AML-193 (cell line): ENCODE data around the gene HEXIM2.

Experiments used
- DNase-seq, 2 experiments: peaks; one replicate each; lab custom pipeline; 2025; lab: John Stamatoyannopoulos, UW

HEXIM2 gene

DNA sequence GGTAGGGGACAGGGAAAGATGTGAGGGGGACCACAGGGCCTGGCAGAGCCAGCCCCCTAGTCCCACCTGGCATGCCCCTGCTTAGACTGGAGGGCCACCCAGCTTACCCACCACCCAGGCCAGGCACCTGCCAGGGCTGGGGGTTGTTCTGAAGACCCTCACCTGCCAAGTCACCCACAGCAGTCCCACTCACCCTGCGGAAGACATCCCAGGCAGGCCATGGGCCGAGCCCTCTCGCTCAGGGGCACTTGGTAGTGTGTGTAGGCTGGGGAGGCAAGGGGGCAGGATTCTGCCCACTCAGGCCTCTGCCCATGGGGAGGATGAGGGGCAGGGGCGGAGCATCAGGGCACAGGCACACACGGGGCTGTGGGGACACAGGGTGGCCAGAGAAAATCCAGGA is 33.3 kb upstream of the HEXIM2 start:
- no peak for DNase-seq

DNA sequence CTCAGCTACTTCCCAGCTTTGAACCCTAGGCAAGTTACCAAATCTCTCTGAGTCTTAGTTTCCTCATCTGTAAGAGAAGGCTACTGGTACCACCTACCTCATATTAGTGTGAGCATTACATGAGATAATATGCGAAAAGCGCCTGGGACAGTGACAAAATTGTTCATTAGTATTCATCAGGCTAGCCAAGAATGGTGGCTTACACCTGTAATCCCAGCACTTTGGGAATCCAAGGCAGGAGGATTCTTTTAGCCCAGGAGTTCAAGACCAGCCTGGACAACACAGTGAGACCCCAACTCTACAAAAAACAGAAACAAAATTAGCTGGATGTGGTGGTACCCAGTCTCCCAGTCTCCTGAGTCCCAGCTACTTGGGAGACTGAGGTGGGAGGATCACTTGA is 32.7 kb upstream of the HEXIM2 start:
- no peak for DNase-seq

DNA sequence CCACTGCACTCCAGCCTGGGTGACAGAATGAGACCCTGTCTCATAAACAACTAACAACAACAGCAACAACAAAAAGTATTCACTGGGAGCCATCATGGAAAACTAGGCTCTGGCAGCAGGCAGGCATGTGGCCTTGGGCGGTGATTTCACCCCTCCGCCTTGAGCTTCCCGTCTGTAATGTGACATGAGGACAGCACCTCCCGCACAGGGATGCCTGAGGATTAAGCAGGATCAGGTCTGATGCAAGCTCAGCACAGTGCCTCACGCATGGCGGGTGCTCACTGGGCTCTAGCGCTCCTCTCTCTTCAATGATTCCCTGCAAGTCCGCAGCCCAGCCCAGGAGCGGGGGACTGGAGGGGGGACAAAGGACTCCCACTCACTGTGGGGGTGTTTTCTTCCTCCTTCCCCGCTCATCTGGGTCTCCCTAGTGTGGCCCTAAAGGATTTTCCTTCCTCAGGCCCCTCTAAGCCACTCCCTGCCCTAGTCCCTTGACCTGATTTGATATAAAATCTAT is 32.2 kb upstream of the HEXIM2 start:
- DNase-seq = no peak

DNA sequence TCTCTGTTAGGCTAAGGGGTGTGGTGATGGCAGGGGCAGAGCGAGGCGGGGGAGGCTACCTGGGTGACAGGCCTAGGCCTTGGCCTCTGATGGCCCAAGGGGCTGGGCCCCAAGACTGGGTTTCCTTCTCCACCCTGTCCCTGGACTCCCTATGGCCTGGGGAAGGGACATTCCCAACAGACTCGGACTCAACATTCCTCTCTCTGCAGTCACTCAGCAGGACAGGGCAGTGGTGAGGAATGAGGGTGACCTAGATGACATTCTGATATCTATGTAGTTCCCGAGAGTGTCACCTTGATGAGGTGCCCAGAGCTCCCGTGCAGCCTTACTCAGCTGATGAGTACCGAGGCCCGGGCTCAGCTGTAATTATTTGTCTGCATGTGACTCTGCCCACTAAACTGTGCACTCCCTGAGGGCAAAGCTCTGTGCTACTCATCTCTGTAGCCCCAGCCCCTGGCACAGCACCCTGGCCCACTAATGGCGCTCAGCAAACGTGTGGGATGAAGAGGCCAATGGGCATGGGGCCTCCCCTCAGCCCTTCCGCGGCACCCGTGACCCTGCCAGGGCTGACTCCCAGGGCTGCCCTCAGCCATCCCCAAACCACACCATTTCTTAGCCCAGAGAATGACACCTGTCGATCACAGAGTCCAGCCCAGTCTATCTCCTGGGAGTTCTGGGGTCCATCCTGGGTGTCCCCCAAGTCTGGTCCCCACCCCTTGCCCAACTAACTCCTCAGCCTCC is 31.6 kb upstream of the HEXIM2 start:
- DNase-seq = no peak

DNA sequence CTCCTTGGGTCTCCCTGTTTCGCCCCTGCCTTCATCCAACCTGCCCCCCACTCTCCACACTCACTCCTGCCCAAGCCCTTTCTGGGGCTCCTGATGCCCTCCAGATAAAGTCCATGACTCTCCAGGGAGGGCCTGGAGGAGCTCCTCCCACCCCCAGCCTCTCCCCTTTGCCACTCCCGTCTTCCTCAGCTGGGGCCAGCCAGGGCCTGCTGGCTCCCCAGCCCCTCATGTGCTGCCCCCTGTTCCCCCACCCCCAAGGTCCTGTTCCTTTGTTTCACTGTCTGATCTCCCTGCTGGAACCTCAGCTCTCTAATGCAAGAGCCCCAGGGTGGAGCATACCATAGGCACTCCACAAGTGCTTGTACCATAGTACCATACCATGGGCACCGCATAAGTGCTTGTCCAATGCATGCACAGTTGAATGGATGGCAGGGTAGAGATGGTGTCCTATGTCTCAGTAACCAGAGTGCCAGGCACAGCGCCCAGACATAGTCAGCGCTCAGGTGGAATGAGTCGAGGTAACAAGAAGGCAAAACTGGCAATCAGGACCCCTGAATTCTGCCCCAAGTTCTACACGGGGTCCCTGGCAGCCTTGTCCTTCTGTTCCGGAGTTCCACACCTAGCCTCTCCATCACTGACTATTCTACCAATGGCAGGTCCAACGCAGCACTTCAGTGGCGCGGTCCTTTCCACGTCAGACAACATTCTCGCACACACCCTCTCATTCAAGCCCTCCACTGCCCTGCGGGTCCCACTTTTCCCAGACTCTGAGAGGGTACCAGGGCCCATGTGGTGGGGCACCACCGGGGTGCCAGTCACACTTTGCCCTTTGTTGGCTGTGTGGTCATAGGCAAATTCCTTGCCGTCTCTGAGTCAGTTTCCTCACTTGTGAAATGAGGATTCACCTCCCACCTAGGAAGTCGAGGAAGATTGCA is 30.7 kb upstream of the HEXIM2 start:
- no peak for DNase-seq

DNA sequence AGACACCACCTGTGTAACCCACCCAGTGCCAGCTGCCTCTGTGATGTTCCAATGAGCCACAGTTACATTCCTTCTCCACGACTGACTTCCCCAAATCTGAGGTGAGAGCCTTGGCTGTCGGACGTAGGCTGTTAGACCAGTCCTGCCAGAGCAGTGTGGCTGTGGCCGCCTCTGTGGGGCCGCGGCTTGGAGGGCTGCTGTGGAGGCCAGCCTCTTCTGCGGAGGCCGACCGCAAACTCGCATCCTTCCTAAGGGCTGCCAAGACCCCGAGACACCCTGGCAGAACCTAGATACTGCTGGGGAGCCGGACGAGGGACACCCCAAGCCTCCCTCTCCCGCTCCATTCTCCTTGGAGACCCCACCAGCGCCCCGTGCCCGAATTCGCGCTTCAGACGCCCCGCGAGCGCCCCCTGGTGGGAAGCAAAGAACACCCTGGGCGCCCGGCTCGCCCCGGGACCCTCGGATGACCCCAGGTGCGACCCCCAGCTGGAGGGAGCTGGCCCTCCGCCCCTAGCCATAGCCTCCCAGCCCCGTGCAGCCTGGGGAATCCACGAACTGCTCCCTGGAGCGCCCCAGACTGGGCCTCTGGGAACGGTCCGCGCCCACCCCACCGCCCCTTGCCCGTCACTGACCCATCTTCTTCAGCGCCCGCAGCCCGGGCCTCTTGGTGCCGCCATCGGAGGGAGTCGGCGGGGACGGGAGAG is 29.9 kb upstream of the HEXIM2 start:
- DNase-seq = peak in 1 of 2 experiments; percentile 17

DNA sequence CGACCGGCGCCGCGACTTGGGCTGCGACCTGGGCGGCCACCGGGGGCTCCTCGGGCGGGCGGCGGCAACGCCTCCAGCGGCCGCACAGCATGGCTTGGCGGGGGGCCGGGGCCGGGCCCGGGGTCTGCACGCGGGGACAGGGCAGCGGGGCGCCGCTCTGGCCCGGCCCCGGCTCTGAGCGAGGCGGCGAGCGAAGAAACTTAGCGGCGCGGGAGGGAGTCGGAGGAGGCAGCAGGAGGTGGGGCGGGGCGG is 29.4 kb upstream of the HEXIM2 start, which contains the start of gene PLCD3:
Gene PLCD3 (minus strand): TSS at position 196 of the 252 bp plus-strand sequence. CDS start 105 bp downstream, at position 91.
- DNase-seq = no peak

DNA sequence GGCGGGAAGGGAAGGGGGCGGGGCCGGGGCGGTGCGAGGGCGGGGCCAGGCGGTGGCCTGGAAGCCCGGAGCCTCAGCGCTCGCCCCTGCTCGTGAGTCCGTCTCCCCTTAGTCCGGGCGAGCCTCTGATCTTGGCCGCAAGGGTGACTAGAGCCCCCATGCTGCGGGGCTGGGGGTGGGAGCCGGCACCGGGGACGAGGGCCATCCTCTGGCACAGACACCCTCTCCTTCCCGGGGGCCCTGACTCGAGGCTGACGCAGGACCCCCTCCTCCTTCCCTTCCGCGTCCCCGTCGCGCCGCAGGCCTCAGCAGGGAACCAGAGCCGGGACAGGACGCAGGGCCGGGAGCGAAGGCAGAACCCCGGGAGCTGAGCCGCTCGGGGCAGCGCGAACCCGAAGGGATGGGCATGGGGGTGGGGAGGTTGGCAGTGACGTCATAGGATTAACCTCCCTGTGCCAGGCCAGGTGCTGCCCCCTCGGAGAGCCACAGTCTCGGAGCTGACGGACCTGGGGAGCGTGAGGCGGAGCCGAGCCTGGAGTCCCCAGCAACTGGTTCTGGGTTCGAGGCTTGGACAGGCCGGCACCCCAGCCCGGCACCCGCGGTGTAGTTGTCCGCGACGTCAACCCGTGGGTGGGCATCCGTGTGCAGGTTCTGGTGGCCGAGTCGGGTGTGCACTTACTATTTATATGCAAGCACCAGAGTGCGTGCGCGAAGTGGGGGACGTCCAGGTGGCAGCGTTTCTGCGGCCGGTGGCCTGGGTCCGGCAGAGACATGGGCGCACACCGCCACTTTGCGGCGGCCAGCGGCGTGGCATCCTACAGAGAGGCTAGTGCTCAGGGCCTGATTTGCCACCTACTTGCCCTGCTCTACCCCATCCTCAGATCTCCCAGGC is 28.9 kb upstream of the HEXIM2 start:
- DNase-seq = peak; percentile 63 to 65

DNA sequence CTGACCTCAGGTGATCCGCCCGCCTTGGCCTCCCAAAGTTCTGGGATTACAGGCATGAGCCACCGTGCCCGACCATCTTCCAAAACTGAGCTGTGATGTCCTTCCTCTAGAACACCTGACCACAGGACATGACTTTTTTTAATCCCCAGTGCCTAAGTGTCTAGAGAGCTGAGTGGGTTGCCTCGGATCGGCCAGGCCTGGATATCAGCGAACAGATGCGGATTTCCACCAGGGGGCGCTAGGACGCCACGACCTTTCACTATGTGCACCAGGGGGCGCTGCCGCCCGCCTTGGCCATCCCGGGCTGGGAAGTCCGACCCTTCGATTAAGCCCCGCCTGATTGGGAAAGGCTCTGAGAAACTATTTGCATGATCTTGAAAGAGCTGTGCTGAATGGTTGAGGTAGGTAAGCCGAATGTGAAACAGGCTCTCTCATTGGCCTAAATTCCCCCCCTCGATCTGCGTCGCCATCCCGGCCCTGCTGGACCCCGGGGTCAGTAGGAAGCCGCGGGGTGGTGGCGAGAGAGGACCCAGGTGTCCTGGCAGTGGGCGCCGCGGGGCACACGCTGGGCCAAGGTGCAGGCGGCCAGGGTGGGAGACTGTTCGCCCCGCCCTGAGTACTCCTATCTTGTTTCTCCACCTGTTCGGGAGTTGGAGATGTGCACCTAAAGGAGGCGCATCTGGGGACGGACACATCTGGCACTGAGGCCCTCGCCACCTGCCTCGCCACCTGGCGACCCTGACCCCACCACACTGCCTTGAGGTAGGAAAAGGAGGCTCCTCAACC is 26.3 kb upstream of the HEXIM2 start, which contains the start of gene ACBD4:
Gene ACBD4 (plus strand): TSS at position 496 of the 786 bp plus-strand sequence. CDS start 458 bp downstream, outside the sequence.
- peak; percentile 99 for DNase-seq

DNA sequence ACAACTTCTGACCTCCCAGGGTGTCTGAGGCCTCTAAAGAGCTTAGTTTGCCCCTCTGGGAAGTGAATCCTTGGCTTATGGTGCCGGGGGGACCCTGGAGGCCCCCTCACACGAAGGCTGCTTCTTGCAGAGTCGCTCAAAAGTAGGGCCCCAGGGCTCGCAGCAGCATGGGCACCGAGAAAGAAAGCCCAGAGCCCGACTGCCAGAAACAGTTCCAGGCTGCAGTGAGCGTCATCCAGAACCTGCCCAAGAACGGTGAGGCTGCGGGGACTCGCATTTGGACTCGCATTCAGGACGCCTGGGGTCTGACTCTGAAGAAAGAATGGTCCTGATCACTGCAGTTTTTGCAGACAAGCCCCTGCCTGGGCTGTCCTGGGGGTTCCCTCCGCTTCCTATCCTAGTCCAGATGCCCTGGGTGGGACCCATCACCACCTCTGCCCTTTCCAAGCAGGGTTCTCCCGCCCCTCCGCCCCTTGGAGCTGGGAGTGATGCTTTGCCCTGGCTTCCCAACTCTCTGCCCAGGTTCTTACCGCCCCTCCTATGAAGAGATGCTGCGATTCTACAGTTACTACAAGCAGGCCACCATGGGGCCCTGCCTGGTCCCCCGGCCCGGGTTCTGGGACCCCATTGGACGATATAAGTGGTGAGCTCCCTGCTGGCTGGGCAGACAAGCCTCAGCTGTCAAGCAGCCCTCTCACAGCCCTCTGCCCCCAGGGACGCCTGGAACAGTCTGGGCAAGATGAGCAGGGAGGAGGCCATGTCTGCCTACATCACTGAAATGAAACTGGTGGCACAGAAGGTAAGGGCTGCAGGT is 25.5 kb upstream of the HEXIM2 start:
- DNase-seq = no peak

DNA sequence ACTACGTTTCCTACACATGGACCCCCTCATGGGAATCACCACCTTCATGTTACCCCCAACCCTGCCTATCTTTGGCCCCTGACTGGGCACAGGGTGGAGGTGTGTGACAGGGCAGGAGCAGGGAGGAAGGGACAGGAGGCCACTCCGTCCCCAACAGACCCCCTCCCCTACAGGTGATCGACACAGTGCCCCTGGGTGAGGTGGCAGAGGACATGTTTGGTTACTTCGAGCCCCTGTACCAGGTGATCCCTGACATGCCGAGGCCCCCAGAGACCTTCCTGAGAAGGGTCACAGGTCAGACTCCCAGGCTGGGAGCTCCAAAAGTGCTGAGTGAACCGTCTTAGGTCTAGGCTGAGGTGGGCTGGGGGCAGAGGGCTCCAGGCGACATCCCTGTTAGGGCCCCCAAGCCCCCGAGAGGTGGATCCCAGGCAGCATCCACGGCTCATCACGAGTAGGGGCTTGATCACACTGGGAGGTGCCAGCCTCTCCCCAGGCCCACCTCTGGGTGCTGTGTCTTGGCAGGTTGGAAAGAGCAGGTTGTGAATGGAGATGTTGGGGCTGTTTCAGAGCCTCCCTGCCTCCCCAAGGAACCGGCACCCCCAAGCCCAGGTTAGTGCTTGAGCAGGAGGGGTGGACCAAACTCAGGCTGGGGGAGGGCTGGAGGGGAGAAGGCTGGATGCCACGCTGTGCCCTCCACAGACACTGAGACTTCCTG is 24.7 kb upstream of the HEXIM2 start:
- DNase-seq = no peak

DNA sequence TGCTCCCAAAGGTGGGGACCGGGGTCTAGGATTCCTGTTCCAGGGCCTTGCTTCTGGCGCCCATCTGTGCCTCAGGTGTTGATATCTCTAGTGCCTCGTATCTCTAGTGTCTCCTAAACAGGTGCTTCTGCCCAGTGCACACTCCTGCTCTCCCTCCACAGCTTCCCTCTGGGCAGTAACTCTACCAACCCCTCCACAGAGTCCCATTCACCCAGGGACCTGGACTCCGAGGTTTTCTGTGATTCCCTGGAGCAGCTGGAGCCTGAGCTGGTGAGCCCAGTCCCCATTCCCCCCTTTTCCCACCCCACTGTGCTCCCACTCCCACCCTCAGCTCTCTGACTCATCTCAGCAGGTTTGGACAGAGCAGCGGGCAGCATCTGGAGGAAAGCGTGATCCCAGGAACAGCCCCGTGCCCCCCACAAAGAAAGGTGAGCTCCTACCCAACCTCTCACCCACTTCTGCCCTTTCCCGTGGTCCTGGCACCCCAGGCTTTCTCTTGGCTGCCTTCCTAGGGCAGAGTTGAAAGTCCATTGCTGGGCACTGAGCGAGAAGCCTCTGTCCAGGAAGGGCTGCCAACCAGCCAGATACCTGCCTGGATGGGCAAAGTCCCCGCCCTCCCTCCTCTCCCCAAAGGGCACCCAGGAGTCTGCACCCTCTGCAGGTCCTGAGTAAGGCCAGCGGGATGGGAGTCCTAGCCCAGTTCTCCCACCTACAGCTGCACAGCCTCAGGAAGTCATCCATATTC is 23.9 kb upstream of the HEXIM2 start:
- no peak for DNase-seq

DNA sequence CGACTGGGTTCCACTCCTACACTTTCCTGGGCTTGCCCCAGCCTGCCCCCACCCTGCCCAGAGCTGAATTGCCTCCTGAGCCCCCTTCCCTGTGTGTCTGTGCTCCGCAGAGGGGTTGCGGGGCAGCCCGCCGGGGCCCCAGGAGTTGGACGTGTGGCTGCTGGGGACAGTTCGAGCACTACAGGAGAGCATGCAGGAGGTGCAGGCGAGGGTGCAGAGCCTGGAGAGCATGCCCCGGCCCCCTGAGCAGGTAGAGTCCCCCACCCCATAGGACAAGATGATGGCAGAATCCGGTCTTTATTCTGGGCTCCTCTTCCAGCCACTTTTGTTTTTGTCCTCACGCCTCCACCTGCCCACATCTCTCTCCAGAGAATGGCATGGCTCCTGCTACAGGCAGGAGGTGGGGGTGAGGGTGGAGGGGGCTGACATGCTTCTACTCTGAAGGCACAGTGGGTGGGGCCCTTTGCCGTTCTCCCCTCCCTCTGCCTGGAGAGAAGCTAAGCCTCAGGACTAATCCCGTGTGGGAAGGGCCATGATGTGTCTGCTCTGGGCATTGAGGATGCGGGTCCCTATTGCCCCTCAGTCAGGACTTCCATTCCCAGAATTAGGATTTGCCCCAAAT is 22.7 kb upstream of the HEXIM2 start:
- no peak for DNase-seq

DNA sequence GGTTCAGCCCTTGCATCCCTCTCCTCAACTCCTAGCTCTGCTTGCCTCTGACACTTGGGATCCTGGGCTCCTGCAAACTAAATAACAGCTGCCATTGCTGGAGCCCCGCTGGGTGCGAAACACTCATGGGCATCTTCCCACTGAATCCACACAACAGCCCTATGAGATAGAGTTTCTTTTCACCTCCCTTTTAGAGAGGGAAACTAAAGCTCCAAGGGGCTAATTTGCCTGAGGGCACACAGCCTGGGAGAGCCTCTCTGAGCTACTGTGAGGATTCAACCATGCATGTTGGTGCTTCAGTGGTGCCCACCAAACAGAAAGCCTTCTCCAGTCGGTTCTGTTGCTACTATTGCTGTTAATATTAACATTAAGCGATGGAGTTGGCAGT is 22.1 kb upstream of the HEXIM2 start:
- no peak for DNase-seq

DNA sequence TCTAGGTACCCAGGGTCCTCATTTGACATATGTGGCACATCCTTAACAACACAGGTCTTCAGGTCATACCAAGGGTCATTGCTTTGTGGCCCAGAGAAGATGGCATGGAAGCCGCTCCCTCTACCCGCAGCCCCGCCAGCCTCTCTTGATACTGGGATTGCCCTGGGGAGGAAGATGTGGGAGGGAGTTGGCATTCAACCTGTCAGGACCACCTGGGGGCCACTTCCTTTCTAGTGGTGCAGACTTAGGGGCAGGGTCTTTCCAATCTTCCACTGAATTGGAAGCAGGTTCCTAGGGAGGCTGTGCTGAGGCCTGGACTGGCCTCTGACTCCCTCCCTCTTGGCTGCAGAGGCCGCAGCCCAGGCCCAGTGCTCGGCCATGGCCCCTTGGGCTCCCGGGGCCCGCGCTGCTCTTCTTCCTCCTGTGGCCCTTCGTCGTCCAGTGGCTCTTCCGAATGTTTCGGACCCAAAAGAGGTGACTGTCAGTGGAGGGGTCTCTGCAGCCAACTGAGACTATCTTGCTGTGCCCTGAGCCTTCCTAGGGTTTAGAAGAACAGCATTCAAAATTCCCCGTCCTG is 18.5 kb upstream of the HEXIM2 start:
- no peak for DNase-seq

DNA sequence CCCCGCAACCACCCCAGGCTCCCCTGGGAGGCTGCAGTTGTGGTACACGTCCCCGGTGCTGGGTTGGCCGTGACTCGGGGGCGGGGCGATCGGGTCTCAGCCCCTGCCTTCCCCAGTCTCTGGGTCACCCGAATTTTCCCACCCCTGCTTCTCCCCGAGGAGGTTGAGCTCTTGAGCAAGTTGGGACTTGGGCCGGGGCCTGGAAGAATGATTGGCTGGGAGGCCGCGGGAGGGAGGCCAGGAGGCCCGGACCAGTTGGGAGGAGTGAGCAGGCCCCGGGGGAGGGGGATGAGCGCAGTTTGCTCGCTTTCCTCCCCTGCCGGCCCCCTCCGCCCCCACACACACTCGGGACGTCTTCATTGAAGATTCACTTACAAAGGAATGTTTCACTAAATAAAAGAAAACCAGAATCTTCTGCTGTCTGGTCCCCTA is 17.9 kb upstream of the HEXIM2 start:
- DNase-seq = no peak
